ENCODE results near the gene FTMT. TPM values are rescaled to one million over a fixed set of nuclear protein-coding genes. Genes with fewer than 3 reads are reported as not detected.

FTMT gene
- total RNA-seq, 1 donor from 2014 or later = not detected

DNA sequence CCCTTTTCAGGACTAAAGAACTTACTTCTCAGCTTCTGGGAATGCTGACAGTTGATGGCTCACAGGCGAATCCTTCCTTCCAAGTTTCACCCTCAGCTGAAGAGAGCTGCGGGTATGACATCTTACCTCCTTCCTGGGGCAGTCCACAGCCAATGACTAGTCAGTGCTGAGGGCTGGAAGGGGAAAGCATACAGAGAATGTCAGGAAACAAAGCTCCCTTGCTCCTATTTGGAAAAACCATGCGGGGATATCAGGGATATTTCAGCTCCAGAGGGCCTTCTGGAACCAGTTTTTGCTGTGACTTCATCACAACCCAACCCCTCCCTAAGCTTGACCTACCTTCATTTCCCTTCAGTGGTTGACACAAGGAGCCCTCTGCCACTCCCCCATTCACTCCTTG is 15.7 kb downstream of the FTMT start:
- TF ChIP-seq, protein P1, sequence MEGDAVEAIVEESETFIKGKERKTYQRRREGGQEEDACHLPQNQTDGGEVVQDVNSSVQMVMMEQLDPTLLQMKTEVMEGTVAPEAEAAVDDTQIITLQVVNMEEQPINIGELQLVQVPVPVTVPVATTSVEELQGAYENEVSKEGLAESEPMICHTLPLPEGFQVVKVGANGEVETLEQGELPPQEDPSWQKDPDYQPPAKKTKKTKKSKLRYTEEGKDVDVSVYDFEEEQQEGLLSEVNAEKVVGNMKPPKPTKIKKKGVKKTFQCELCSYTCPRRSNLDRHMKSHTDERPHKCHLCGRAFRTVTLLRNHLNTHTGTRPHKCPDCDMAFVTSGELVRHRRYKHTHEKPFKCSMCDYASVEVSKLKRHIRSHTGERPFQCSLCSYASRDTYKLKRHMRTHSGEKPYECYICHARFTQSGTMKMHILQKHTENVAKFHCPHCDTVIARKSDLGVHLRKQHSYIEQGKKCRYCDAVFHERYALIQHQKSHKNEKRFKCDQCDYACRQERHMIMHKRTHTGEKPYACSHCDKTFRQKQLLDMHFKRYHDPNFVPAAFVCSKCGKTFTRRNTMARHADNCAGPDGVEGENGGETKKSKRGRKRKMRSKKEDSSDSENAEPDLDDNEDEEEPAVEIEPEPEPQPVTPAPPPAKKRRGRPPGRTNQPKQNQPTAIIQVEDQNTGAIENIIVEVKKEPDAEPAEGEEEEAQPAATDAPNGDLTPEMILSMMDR (IDR thresholded peaks at IDR 0.05; ENCODE audit: unreplicated experiment) = no peak

DNA sequence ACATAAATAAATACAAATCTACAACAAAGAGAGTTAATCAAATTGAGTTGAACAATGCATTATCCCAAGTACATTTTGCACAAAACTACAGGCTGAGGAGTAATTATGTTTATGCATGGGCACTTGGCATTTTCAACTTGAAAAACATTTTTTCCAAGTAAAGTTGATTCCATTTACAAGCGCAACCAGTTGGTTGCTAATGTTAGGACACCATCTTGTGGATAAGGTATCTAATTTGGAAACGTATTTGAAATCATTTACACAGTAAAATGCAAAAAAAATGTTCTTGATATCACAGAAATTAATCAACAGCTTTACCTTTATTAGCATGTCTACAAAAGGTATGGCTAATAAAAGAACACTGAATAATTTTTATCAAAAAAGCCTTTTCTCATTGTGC is 18.8 kb downstream of the FTMT start:
- Mint-ChIP-seq H3K27me3 (ENCODE audit: low read depth) (no peaks in the 10 kb centered on the region), H3K36me3 (no peaks in the 10 kb centered on the region), H3K27ac (no peak overlapping the region), H3K4me1 (no peaks in the 10 kb centered on the region), H3K4me3 (no peak overlapping the region), H3K9me3 (peaks cover 5% of the 10 kb centered on the region)
- no peak for DNase-seq (ENCODE audit: low spot score in 2 of 2, unreplicated experiment in 2 of 2)
- TF ChIP-seq, protein P1 (IDR thresholded peaks at IDR 0.05; ENCODE audit: unreplicated experiment) = no peak

More for the DNA sequence above, 15.7 kb downstream of the FTMT start:
- H3K36me3 Mint-ChIP-seq = no peaks in the 10 kb centered on the region
- no peak for DNase-seq (ENCODE audit: low spot score in 2 of 2, unreplicated experiment in 2 of 2)
- H3K4me1 Mint-ChIP-seq = peaks cover 7% of the 10 kb centered on the region
- H3K4me3 Mint-ChIP-seq = no peak overlapping the region
- H3K9me3 Mint-ChIP-seq = peaks cover 5% of the 10 kb centered on the region
- H3K27ac Mint-ChIP-seq = no peak overlapping the region
- no peaks in the 10 kb centered on the region for H3K27me3 Mint-ChIP-seq (ENCODE audit: low read depth)

DNA sequence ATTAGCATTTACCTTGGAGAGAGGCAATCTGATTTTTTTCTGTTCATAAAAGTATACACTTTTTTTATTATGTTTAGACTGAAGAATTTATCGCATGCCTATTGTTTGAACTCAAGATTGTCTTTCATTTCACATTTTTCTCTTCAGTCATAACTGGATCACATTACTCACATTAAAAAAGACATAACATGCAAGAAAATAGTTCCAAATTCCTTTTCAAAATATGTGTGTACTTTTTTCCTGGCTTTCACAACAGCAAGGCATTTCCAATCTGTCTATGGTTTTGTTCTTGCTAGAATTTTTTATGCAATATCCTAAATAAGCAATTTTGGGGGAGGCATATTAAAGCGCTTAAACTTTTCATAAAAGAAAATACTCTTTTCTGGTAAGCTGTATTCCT is 21.2 kb downstream of the FTMT start:
- Mint-ChIP-seq H3K27me3 (ENCODE audit: low read depth) (no peaks in the 10 kb centered on the region), H3K4me3 (no peak overlapping the region), H3K36me3 (no peaks in the 10 kb centered on the region), H3K9me3 (peaks cover 5% of the 10 kb centered on the region), H3K27ac (no peak overlapping the region), H3K4me1 (no peaks in the 10 kb centered on the region)
- TF ChIP-seq, protein P1 (IDR thresholded peaks at IDR 0.05; ENCODE audit: unreplicated experiment) = no peak
- DNase-seq (ENCODE audit: low spot score in 2 of 2, unreplicated experiment in 2 of 2) = no peak

DNA sequence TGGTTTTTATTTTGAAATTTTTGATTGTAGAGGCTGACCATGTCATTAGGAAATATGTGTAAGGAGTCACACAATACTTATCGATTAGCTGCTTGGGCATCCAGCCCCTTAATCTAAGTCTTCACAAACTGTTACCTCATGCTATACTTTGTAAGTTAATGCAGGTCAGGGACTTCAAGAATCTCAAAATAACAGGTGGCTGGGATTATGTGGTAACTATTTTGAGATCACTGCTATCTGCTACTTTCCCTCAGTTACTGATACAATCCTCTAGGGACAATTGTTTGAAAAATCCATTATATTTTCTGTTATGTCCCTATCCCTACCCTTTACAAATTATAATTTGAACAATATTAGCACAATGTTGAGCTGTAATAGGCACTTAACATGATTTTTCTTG is 21.7 kb downstream of the FTMT start:
- peaks cover 3% of the 10 kb centered on the region for H3K9me3 Mint-ChIP-seq
- H3K27ac Mint-ChIP-seq = no peak overlapping the region

DNA sequence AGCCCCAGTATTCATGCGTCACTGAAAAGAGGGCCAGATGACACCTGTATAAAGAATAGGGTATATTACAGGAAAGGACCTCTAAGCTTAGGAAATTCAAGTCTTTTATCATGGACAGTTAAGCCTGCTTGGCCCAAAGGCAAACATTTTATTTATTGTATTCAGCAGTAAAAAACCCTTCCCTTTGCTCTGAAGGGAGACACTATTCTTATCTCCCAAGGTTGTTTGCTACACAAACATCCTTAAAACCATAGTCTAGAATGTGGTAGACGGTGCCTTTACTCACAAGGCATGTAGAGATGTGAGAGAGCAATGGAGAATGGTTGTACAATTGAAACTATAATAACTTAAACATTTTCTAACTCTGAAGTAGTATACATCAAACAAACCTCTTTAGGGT is 33.9 kb downstream of the FTMT start:
- TF ChIP-seq, protein P1 (IDR thresholded peaks at IDR 0.05; ENCODE audit: unreplicated experiment) = no peak
- Mint-ChIP-seq H3K27me3 (ENCODE audit: low read depth) (peaks cover 2% of the 10 kb centered on the region), H3K27ac (no peak overlapping the region), H3K4me3 (no peak overlapping the region), H3K4me1 (peaks cover 4% of the 10 kb centered on the region), H3K9me3 (peaks cover 16% of the 10 kb centered on the region), H3K36me3 (no peaks in the 10 kb centered on the region)
- no peak for DNase-seq (ENCODE audit: low spot score in 2 of 2, unreplicated experiment in 2 of 2)

More for the DNA sequence above, 21.7 kb downstream of the FTMT start:
- no peak overlapping the region for H3K4me3 Mint-ChIP-seq
- TF ChIP-seq, protein P1 (IDR thresholded peaks at IDR 0.05; ENCODE audit: unreplicated experiment) = no peak
- H3K27me3 Mint-ChIP-seq (ENCODE audit: low read depth) = no peaks in the 10 kb centered on the region
- DNase-seq (ENCODE audit: low spot score in 2 of 2, unreplicated experiment in 2 of 2) = no peak
- H3K4me1 Mint-ChIP-seq = no peaks in the 10 kb centered on the region
- H3K36me3 Mint-ChIP-seq = no peaks in the 10 kb centered on the region

DNA sequence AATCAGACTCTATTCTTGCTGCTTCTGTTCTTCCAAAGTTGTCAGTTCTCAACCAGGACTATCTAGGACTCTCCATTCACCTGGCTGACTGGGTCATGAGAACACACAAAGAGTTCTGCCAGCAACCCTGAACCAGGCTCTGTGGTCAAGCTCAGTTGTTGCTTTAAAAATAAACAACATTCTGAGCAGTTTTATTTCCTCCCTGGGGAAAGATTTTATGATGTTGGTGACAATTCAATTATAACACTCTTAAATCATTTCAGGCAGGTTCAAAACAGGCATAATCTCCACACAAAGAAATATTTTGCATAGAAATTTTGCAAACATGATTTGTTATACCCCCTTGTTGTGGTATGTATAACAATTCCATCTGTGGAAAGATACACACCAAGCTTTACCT is 36.0 kb downstream of the FTMT start:
- Mint-ChIP-seq H3K9me3 (peaks cover 16% of the 10 kb centered on the region), H3K4me3 (no peak overlapping the region), H3K27me3 (ENCODE audit: low read depth) (peaks cover 8% of the 10 kb centered on the region), H3K27ac (no peak overlapping the region), H3K36me3 (no peaks in the 10 kb centered on the region), H3K4me1 (peaks cover under 1% of the 10 kb centered on the region)
- TF ChIP-seq, protein P1 (IDR thresholded peaks at IDR 0.05; ENCODE audit: unreplicated experiment) = no peak
- no peak for DNase-seq (ENCODE audit: low spot score in 2 of 2, unreplicated experiment in 2 of 2)
